Peyer's patch (tissue), 4 donors: ENCODE results near the gene RXRB.

Experiments
- POLR2A ChIP-seq, 2 donors: fragments of 450-650 bp; IDR thresholded peaks; one replicate each; pipeline ENCODE4 v1.5.1; 2017; ENCODE audit warnings: antibody characterized with exemption in 2 of 2, mild to moderate bottlenecking in 2 of 2, moderate library complexity in 2 of 2
- TF ChIP-seq, protein P1 (sequence below), 6 experiments: fragments of 450-650 bp in 4 of 6; fragments of 200-600 bp in 2 of 6; sonication (generic) in 1 of 6; IDR thresholded peaks; one replicate each; pipeline ENCODE4 v1.5.1; 2017 to 2019; ENCODE audit warnings: antibody characterized with exemption in 6 of 6, mild to moderate bottlenecking in 3 of 6, moderate library complexity in 1 of 6

DNA sequence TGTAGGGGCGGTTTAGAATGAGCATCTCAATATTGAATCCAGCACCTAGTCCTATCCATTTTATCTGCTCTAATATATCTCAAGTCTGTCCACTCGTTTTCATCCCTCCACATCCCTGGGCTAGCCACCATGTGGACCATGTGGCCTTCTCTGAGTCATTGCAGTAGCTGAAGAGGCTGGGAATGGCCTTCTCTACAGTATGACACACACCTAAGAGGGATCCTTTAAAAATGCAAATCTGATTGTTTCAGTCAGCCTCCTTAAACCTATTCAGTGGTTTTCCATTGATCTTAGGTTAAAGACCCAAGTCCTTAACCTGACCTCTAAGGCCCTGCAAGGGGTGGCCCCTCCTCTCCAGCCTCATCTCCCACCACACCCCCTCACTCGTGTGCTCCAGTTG is 17.2 kb upstream of the RXRB start:
- TF ChIP-seq, protein P1, sequence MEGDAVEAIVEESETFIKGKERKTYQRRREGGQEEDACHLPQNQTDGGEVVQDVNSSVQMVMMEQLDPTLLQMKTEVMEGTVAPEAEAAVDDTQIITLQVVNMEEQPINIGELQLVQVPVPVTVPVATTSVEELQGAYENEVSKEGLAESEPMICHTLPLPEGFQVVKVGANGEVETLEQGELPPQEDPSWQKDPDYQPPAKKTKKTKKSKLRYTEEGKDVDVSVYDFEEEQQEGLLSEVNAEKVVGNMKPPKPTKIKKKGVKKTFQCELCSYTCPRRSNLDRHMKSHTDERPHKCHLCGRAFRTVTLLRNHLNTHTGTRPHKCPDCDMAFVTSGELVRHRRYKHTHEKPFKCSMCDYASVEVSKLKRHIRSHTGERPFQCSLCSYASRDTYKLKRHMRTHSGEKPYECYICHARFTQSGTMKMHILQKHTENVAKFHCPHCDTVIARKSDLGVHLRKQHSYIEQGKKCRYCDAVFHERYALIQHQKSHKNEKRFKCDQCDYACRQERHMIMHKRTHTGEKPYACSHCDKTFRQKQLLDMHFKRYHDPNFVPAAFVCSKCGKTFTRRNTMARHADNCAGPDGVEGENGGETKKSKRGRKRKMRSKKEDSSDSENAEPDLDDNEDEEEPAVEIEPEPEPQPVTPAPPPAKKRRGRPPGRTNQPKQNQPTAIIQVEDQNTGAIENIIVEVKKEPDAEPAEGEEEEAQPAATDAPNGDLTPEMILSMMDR (IDR thresholded peaks at IDR 0.05): no peak
- no peak for TF ChIP-seq POLR2A (IDR thresholded peaks at IDR 0.05)
